Activated CD8-positive, alpha-beta memory T cell treated with anti-CD3 and anti-CD28 coated beads, Interleukin-2, amount 10 ng/mL, durations not matched to agents 7 days and 5 days (primary cell): Measurements from ENCODE around the gene SIRPB2. TPM values are rescaled to one million over a fixed set of nuclear protein-coding genes. Genes with fewer than 3 reads are reported as not detected.
A peak's percentile ranks its signal among the peaks of the same experiment; 100 is the strongest.

Experiments used
- ATAC-seq: fragments of 150-1000 bp; cut with Tn5 transposase; one replicate; pipeline ENCODE4 v1.10.0; 2021; ENCODE audit warnings: moderate library complexity
- CTCF ChIA-PET: fragments of 350-600 bp; sonication (Branson Sonifier 250); formaldehyde crosslinking; loops from one replicate; lab custom pipeline; 2021; ENCODE audit warnings: antibody characterized with exemption; lab: Charles Lee
- DNase-seq: peaks from one replicate; pipeline ENCODE4 v3.0.0-alpha.2; 2020
- H3K27ac Mint-ChIP-seq: one replicate; pipeline ENCODE4 v1.8.0; 2021; ENCODE audit warnings: mild to moderate bottlenecking, mixed read lengths
- H3K27me3 Mint-ChIP-seq: one replicate; pipeline ENCODE4 v1.8.0; 2021; ENCODE audit warnings: mixed read lengths
- H3K36me3 Mint-ChIP-seq: one replicate; pipeline ENCODE4 v1.8.0; 2021; ENCODE audit warnings: mild to moderate bottlenecking, mixed read lengths
- H3K4me1 Mint-ChIP-seq: one replicate; pipeline ENCODE4 v1.8.0; 2021; ENCODE audit warnings: mixed read lengths
- H3K4me3 Mint-ChIP-seq: one replicate; pipeline ENCODE4 v1.8.0; 2021; ENCODE audit warnings: mild to moderate bottlenecking, moderate library complexity, mixed read lengths
- H3K9me3 Mint-ChIP-seq: one replicate; pipeline ENCODE4 v1.8.0; 2022; ENCODE audit warnings: low read depth, mixed read lengths
- total RNA-seq, 2 experiments: library from RNA; stranded (reverse); gene quantifications; one replicate each; pipeline ENCODE4 v1.2.3, GENCODE V29; 2021

Gene SIRPB2
- total RNA-seq, 2 experiments from 2014 or later, result not detected

GRCh38 chr20:1441133-1441532, 50.1 kb downstream of the SIRPB2 start:
- ATAC-seq (no peak), DNase-seq (no peak)
- Mint-ChIP-seq H3K27me3 (peaks cover 4% of the 10 kb centered on the region), H3K36me3 (peaks cover 13% of the 10 kb centered on the region), H3K4me1 (peaks cover 7% of the 10 kb centered on the region), H3K27ac (no peak overlapping the region), H3K4me3 (no peak overlapping the region), H3K9me3 (no peaks in the 10 kb centered on the region)
- CTCF ChIA-PET, result interaction anchor here (1.0 to 1.7 kb wide), 4 partner anchors 20 to 125 kb away, joined by 3 to 5 read pairs (median 4); partner anchors contain the start of gene NSFL1C

- Mint-ChIP-seq H3K4me1 (peaks cover 15% of the 10 kb centered on the region), H3K4me3 (no peak overlapping the region), H3K27ac (no peak overlapping the region), H3K27me3 (peaks cover 4% of the 10 kb centered on the region), H3K9me3 (no peaks in the 10 kb centered on the region), H3K36me3 (peaks cover 6% of the 10 kb centered on the region)
- CTCF ChIA-PET, result interaction anchor here (1.4 to 5.6 kb wide), 3 partner anchors 19 to 128 kb away, joined by 3 to 23 read pairs (median 4); no protein-coding TSS in a partner anchor
- ATAC-seq, result no peak
- no peak for DNase-seq
These were observed 51.2 kb downstream of the SIRPB2 start for GRCh38 chr20:1440024-1440423.

GRCh38 chr20:1438361-1438760, 52.9 kb downstream of the SIRPB2 start:
- Mint-ChIP-seq H3K4me1 (peaks cover 24% of the 10 kb centered on the region), H3K27ac (no peak overlapping the region), H3K36me3 (peaks cover 14% of the 10 kb centered on the region), H3K27me3 (peaks cover 14% of the 10 kb centered on the region), H3K9me3 (no peaks in the 10 kb centered on the region), H3K4me3 (no peak overlapping the region)
- DNase-seq, result no peak
- ATAC-seq, result no peak
- CTCF ChIA-PET, result interaction anchor here (0.6 to 5.6 kb wide), 15 partner anchors 10 to 153 kb away, joined by 3 to 41 read pairs (median 7); partner anchors contain the start of gene NSFL1C

GRCh38 chr20:1437235-1437904, 53.9 kb downstream of the SIRPB2 start:
- DNase-seq (peak; percentile 85), ATAC-seq (peak; percentile 63)
- peaks cover 12% of the 10 kb centered on the region for H3K36me3 Mint-ChIP-seq
- no peak overlapping the region for H3K27ac Mint-ChIP-seq
- peaks cover 28% of the 10 kb centered on the region for H3K4me1 Mint-ChIP-seq
- H3K4me3 Mint-ChIP-seq, result no peak overlapping the region
- peaks cover 21% of the 10 kb centered on the region for H3K27me3 Mint-ChIP-seq
- CTCF ChIA-PET, result interaction anchor here (0.6 to 5.6 kb wide), 32 partner anchors 10 to 210 kb away, joined by 3 to 41 read pairs (median 4); partner anchors contain the start of genes FKBP1A, NSFL1C and SDCBP2
- H3K9me3 Mint-ChIP-seq, result no peaks in the 10 kb centered on the region

DNA sequence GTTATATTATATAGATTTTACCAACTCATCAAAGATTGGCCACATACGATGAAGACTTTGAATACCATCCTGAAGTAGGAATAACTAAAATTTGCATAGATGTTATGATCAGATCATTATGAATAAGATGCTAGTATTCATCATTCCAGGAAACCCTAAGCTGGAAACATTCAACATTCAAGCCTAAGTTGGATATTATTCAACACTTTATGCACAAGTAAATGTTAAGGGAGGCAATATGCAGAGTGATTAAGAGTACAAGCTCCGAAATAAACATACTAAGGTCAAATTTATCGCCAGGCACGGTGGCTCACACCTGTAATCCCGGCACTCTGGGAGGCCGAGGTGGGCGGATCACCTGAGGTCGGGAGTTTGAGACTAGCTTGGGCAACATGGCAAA, 55.0 kb downstream of the SIRPB2 start:
- no peaks in the 10 kb centered on the region for H3K9me3 Mint-ChIP-seq
- ATAC-seq (no peak), DNase-seq (no peak)
- CTCF ChIA-PET, result interaction anchor here (0.7 to 5.6 kb wide), 22 partner anchors 10 to 1439 kb away, joined by 3 to 41 read pairs (median 5); partner anchors contain the start of genes FKBP1A, NSFL1C and SDCBP2
- H3K36me3 Mint-ChIP-seq, result peaks cover 12% of the 10 kb centered on the region
- H3K4me1 Mint-ChIP-seq, result peaks cover 28% of the 10 kb centered on the region
- no peak overlapping the region for H3K27ac Mint-ChIP-seq
- no peak overlapping the region for H3K4me3 Mint-ChIP-seq
- H3K27me3 Mint-ChIP-seq, result peaks cover 29% of the 10 kb centered on the region

- Mint-ChIP-seq H3K4me1 (peaks cover 28% of the 10 kb centered on the region), H3K27me3 (peaks cover 37% of the 10 kb centered on the region), H3K9me3 (no peaks in the 10 kb centered on the region), H3K36me3 (peaks cover 12% of the 10 kb centered on the region), H3K27ac (no peak overlapping the region), H3K4me3 (peak overlapping the region; percentile 48)
- CTCF ChIA-PET, result interaction anchor here (0.7 to 5.6 kb wide), 16 partner anchors 9 to 1455 kb away, joined by 3 to 41 read pairs (median 4); partner anchors contain the start of gene NSFL1C
- DNase-seq (no peak), ATAC-seq (peak; percentile 2)
These were observed 55.9 kb downstream of the SIRPB2 start for GRCh38 chr20:1435337-1435699.

DNA sequence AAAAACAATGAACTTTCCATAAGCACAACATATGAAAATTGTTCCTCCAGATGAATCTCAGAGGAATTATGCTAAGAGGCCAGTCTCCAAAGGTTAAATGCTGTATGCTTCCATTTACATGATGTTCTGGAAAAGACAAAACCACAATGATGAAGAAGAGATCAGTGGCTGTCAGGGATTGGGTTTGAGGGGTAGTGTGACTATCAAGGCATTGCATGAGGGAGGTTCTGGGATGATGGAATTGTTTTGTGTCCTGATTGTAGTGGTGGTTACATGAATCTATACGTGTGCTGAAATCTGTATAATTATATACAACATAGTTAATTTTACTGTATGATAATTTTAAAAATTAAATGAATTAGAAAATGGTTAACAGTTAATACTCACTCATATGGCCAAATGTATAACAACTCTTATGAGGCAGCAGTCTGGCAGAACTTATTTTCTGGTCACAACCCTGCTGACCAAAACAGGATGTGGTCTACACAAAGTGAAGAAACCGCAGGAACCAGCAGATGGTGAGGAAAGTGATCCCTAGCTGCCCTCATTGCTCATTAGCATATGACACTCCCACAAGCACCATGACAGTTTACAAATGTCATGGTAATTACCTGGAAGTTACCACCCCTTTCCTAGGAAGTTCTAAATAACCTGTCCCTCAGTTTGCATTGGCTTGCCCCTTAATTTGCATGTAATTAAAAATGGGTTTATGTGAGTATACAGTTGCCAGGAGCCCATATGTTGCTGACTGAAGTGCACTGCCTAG, 56.5 kb downstream of the SIRPB2 start:
- peak overlapping the region; percentile 48 for H3K4me3 Mint-ChIP-seq
- peak; percentile 91 for DNase-seq
- CTCF ChIA-PET, result interaction anchor here (0.7 to 5.6 kb wide), 15 partner anchors 8 to 1456 kb away, joined by 3 to 41 read pairs (median 4); partner anchors contain the start of gene NSFL1C
- H3K9me3 Mint-ChIP-seq, result no peaks in the 10 kb centered on the region
- H3K27me3 Mint-ChIP-seq, result peaks cover 43% of the 10 kb centered on the region
- peaks cover 12% of the 10 kb centered on the region for H3K36me3 Mint-ChIP-seq
- peak; percentile 81 for ATAC-seq
- H3K27ac Mint-ChIP-seq, result peak overlapping the region; percentile 81
- H3K4me1 Mint-ChIP-seq, result peaks cover 28% of the 10 kb centered on the region

GRCh38 chr20:1431158-1431557, 60.1 kb downstream of the SIRPB2 start:
- H3K4me1 Mint-ChIP-seq, result peaks cover 32% of the 10 kb centered on the region
- H3K4me3 Mint-ChIP-seq, result no peak overlapping the region
- DNase-seq (no peak), ATAC-seq (no peak)
- H3K27ac Mint-ChIP-seq, result no peak overlapping the region
- CTCF ChIA-PET, result no interaction called here
- no peaks in the 10 kb centered on the region for H3K9me3 Mint-ChIP-seq
- peaks cover 47% of the 10 kb centered on the region for H3K27me3 Mint-ChIP-seq
- peaks cover 10% of the 10 kb centered on the region for H3K36me3 Mint-ChIP-seq

DNA sequence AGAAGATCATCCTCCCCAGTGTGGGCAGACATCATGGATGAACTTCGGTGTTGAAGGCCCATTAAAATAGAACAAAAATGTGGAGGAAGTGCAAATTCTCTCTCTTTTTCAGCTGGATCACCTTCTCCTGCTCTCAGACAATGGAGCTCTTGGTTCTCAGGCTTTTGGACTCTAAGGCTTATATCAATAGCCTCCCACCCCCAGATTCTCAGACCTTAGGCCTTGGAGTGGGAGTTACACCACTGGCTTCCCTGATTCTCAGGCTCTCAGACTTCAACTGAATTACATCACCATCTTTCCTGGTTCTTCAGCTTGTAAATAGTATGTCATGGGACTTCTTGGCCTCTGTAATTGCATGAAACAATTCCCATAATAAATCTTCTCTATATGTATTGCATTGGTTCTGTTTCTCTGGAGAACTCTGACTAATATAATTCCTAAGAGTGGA, 61.2 kb downstream of the SIRPB2 start:
- H3K27ac Mint-ChIP-seq, result no peak overlapping the region
- ATAC-seq (no peak), DNase-seq (no peak)
- no peaks in the 10 kb centered on the region for H3K9me3 Mint-ChIP-seq
- peaks cover 26% of the 10 kb centered on the region for H3K4me1 Mint-ChIP-seq
- peaks cover 49% of the 10 kb centered on the region for H3K27me3 Mint-ChIP-seq
- peaks cover 10% of the 10 kb centered on the region for H3K36me3 Mint-ChIP-seq
- CTCF ChIA-PET, result interaction anchor here (1.1 kb wide), 1 partner anchor 9 kb away, joined by 4 read pairs; no protein-coding TSS in a partner anchor
- H3K4me3 Mint-ChIP-seq, result no peak overlapping the region

- Mint-ChIP-seq H3K9me3 (no peaks in the 10 kb centered on the region), H3K4me3 (no peak overlapping the region), H3K4me1 (peaks cover 18% of the 10 kb centered on the region), H3K36me3 (peaks cover 4% of the 10 kb centered on the region), H3K27me3 (peaks cover 45% of the 10 kb centered on the region), H3K27ac (no peak overlapping the region)
- CTCF ChIA-PET, result no interaction called here
- no peak for DNase-seq
- no peak for ATAC-seq
These were observed 62.0 kb downstream of the SIRPB2 start for GRCh38 chr20:1429143-1429728.

- Mint-ChIP-seq H3K4me3 (no peak overlapping the region), H3K36me3 (no peaks in the 10 kb centered on the region), H3K27me3 (peaks cover 34% of the 10 kb centered on the region), H3K27ac (no peak overlapping the region), H3K9me3 (no peaks in the 10 kb centered on the region), H3K4me1 (peaks cover 23% of the 10 kb centered on the region)
- CTCF ChIA-PET, result interaction anchor here (1.1 to 3.0 kb wide), 4 partner anchors 8 to 115 kb away, joined by 3 to 14 read pairs (median 4); no protein-coding TSS in a partner anchor
- no peak for ATAC-seq
- DNase-seq, result no peak
These were observed 63.7 kb downstream of the SIRPB2 start for GRCh38 chr20:1427457-1428054.

- DNase-seq (no peak), ATAC-seq (no peak)
- peaks cover 2% of the 10 kb centered on the region for H3K9me3 Mint-ChIP-seq
- peaks cover 2% of the 10 kb centered on the region for H3K36me3 Mint-ChIP-seq
- CTCF ChIA-PET, result interaction anchor here (1.1 to 3.0 kb wide), 5 partner anchors 10 to 125 kb away, joined by 3 to 14 read pairs (median 3); no protein-coding TSS in a partner anchor
- no peak overlapping the region for H3K27ac Mint-ChIP-seq
- peaks cover 25% of the 10 kb centered on the region for H3K27me3 Mint-ChIP-seq
- peaks cover 22% of the 10 kb centered on the region for H3K4me1 Mint-ChIP-seq
- no peak overlapping the region for H3K4me3 Mint-ChIP-seq
These were observed 64.9 kb downstream of the SIRPB2 start for GRCh38 chr20:1426231-1426849.
